ENCODE results near the gene APH1A.

DNA sequence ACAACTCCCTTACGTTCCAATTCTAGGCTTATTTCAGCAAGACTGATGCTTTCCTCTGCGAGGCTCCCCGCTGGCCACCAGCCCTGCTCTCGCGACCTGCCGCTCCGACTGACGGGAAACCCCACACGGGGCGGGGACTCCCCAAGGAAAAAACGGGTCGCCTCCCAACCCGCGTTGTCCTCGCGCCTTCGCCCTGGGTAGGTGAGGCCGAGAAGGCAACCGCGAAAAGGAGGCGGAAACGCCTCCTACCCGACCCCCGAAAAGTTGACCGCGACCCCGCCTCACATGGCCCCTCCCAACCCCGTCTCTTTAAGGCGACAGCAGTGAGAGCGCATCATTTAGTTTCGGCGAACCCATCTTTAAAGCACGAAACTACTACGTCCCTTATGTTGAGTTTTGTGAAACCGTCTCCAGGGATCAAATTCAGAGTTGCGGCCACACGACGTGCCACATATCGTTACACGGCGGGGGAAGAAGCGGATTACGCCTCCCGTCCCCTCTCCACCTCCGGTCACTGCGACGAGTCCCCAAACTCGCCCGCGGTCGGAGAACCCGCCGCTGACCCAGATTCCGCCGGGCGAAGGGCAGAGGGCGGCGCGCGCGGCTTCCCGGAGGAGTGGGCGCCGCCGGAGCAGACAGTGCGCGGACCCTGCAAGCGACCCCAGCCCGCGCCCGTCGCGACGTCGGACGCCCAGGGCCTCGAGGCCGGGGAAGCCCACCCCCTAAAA, 34.1 kb downstream of the APH1A start:
- TF ChIP-seq POLR2AphosphoS5 (IDR thresholded peaks at IDR 0.05; ENCODE audit: low read depth, low read length) (peak; percentile 91), TAF1 (IDR thresholded peaks at IDR 0.05; ENCODE audit: borderline replicate concordance, low read depth, low read length) (peak; percentile 80), POLR2A (IDR thresholded peaks at IDR 0.05; ENCODE audit: low read depth, low read length) (peak; percentile 87)
